HepG2 (cell line): ENCODE data around the gene FGD5. TPM values are rescaled to one million over a fixed set of nuclear protein-coding genes. Genes with fewer than 3 reads are reported as not detected.

Source experiments
- ATAC-seq: fragments of 200-7000 bp; cut with Tn5 transposase; 3 replicates; pipeline ENCODE4 v1.9.1; 2020; ENCODE audit warnings: mild to moderate bottlenecking, moderate library complexity
- BruUV-seq: library from RNA; stranded (reverse); fragments of 400-500 nt; replicated peaks from 2 replicates; lab custom pipeline; 2021; lab: Mats Ljungman, UMichigan
- CTCF ChIA-PET: fragments of 300-600 bp; formaldehyde crosslinking; extraction: SDS; loops from one replicate; lab custom pipeline; 2021; ENCODE audit warnings: low total read pairs, inconsistent platforms, low intra/inter-chr PET ratio; lab: Yijun Ruan, JAX
- POLR2A ChIA-PET: fragments of 350-600 bp; sonication (Branson Sonifier 250); formaldehyde crosslinking; loops from one replicate; lab custom pipeline; 2020; ENCODE audit warnings: antibody characterized with exemption, inconsistent platforms; lab: Yijun Ruan, JAX
- DNase-seq: peaks from one replicate; pipeline ENCODE4 v3.0.0-alpha.2; 2015; ENCODE audit warnings: low spot score
- FAIRE-seq: peaks from 3 replicates; lab custom pipeline; 2011; peaks lifted over from hg19 to GRCh38; lab: Jason Lieb, UNC
- H2AFZ ChIP-seq: one replicate; pipeline ENCODE4 v1.6.1; 2011; ENCODE audit warnings: low read length, inconsistent platforms
- H3K27ac ChIP-seq: fragments of 300-600 bp; 3 replicates; pipeline ENCODE4 v1.8.0; 2011; ENCODE audit warnings: mixed run types, mild to moderate bottlenecking, mixed read lengths, low read length, inconsistent platforms; ENCODE audit not compliant: insufficient read depth; ENCODE audit errors: extremely low read length
- H3K27me3 ChIP-seq, 2 experiments: fragments of 200-600 bp in 1 of 2; 2 replicates in 1 of 2; 3 replicates in 1 of 2; pipeline versions ENCODE4 v1.6.0 to v1.8.0; 2011; ENCODE audit warnings: low read length in 2 of 2, mild to moderate bottlenecking in 2 of 2, moderate library complexity in 2 of 2, inconsistent platforms in 1 of 2; ENCODE audit not compliant: insufficient read depth in 2 of 2, control insufficient read depth in 1 of 2
- H3K36me3 ChIP-seq, 2 experiments: fragments of 200-600 bp in 1 of 2; replicated peaks in 1 of 2; 2 replicates in 1 of 2; 3 replicates in 1 of 2; pipeline versions ENCODE4 v1.5.1 to v1.8.0; 2011; ENCODE audit warnings: low read length in 2 of 2, inconsistent platforms in 1 of 2; ENCODE audit not compliant: insufficient read depth in 2 of 2, control insufficient read depth in 1 of 2
- H3K4me1 ChIP-seq: 2 replicates; pipeline ENCODE4 v1.5.1; 2012; ENCODE audit warnings: low read length, inconsistent platforms; ENCODE audit not compliant: insufficient read depth
- H3K4me2 ChIP-seq: 2 replicates; pipeline ENCODE4 v1.6.0; 2011; ENCODE audit warnings: low read depth, low read length, inconsistent platforms
- H3K4me3 ChIP-seq, 3 experiments: fragments of 200-600 bp in 1 of 3; sonication (generic), shearing (Covaris generic) in 1 of 3; replicated peaks in 1 of 3; 2 replicates each; pipeline ENCODE4 v1.5.1; 2011 to 2016; ENCODE audit warnings: low read length in 3 of 3, inconsistent platforms in 2 of 3, low read depth in 2 of 3, mild to moderate bottlenecking in 2 of 3, control low read depth in 1 of 3, mixed read lengths in 1 of 3; ENCODE audit not compliant: insufficient read depth in 1 of 3
- H3K79me2 ChIP-seq: one replicate; pipeline ENCODE4 v1.6.1; 2011; ENCODE audit warnings: low read length, inconsistent platforms; ENCODE audit not compliant: insufficient read depth
- H3K9ac ChIP-seq: 2 replicates; pipeline ENCODE4 v1.6.0; 2011; ENCODE audit warnings: mild to moderate bottlenecking, low read depth, low read length, inconsistent platforms; ENCODE audit not compliant: insufficient read depth
- H3K9me3 ChIP-seq: 2 replicates; pipeline ENCODE4 v1.5.1; 2012; ENCODE audit warnings: mild to moderate bottlenecking, low read length
- H4K20me1 ChIP-seq: 2 replicates; pipeline ENCODE4 v1.6.0; 2011; ENCODE audit warnings: inconsistent platforms, mild to moderate bottlenecking, low read length, moderate library complexity; ENCODE audit not compliant: insufficient read depth
- ATF7 ChIP-seq, 2 experiments: fragments of 450-650 bp in 1 of 2; sonication (generic) in 1 of 2; formaldehyde crosslinking in 1 of 2; IDR thresholded peaks; 2 replicates each; pipeline versions ENCODE4 v1.4.0 to v1.6.1; 2016 to 2020; ENCODE audit warnings: antibody characterized with exemption in 1 of 2, mild to moderate bottlenecking in 1 of 2, missing genetic modification reagents in 1 of 2
- CEBPG ChIP-seq: IDR thresholded peaks from 2 replicates; pipeline ENCODE4 v1.6.1; 2016
- CREB1 ChIP-seq, 2 experiments: fragments of 450-650 bp in 1 of 2; IDR thresholded peaks; 2 replicates each; pipeline ENCODE4 v1.6.1; 2016 to 2017; ENCODE audit warnings: control low read depth in 1 of 2, mild to moderate bottlenecking in 1 of 2, missing compliant biosample characterization in 1 of 2, missing genetic modification characterization in 1 of 2
- ELF3 ChIP-seq: IDR thresholded peaks from 2 replicates; pipeline ENCODE4 v1.6.1; 2016; ENCODE audit warnings: missing genetic modification reagents, missing compliant biosample characterization
- GABPB1 ChIP-seq: IDR thresholded peaks from 2 replicates; pipeline ENCODE4 v1.6.1; 2016; ENCODE audit warnings: mild to moderate bottlenecking, missing genetic modification reagents, moderate library complexity, missing compliant biosample characterization
- NRL ChIP-seq: sonication (generic); formaldehyde crosslinking; IDR thresholded peaks from 2 replicates; pipeline ENCODE4 v1.5.0; 2020; ENCODE audit warnings: missing genetic modification reagents, mild to moderate bottlenecking, moderate library complexity, borderline replicate concordance
- PCBP2 ChIP-seq: fragments of 200-400 bp; formaldehyde crosslinking; optimal IDR thresholded peaks from 2 replicates; pipeline ENCODE3; 2018; ENCODE audit warnings: low read length, low read depth; ENCODE audit not compliant: poor library complexity, severe bottlenecking
- RCOR2 ChIP-seq: IDR thresholded peaks from 2 replicates; pipeline ENCODE4 v1.6.1; 2016; ENCODE audit warnings: missing biosample characterization, missing genetic modification reagents
- SUZ12 ChIP-seq: fragments of 150-350 bp; IDR thresholded peaks from 2 replicates; pipeline ENCODE4 v1.6.1; 2014; ENCODE audit warnings: low read depth, low read length
- ZBTB1 ChIP-seq: sonication (generic); formaldehyde crosslinking; IDR thresholded peaks from 2 replicates; pipeline ENCODE4 v1.4.0; 2020; ENCODE audit warnings: missing genetic modification reagents, borderline replicate concordance
- ZNF317 ChIP-seq: sonication (generic); formaldehyde crosslinking; IDR thresholded peaks from 2 replicates; pipeline ENCODE4 v1.5.0; 2020; ENCODE audit warnings: mild to moderate bottlenecking, missing genetic modification reagents
- WGBS: methylation state at CpG from one replicate; pipeline ENCODE4 v1.1.6; 2017; ENCODE audit warnings: low lambda C conversion rate; 5-methylcytosine and 5-hydroxymethylcytosine counted together
- in situ Hi-C: cut with HindIII; loops from 2 replicates; pipeline ENCODE4 v1.10.0; 2017; ENCODE audit warnings: low pct_unique_long_range_greater_than_20kb; ENCODE audit not compliant: extremely low pct_ligation_motif_present
- intact Hi-C: fragments of 100-400 bp; cut with micrococcal nuclease; formaldehyde crosslinking; loops from one replicate; pipeline ENCODE4 v1.10.0; 2022; ENCODE audit not compliant: unreplicated experiment
- polyA plus RNA-seq, 8 experiments: library from polyadenylated mRNA; depleted of rRNA in 3 of 8; stranded (reverse) in 7 of 8; unstranded in 1 of 8; fragments of >200 nt; fragmentation: Illumina TruSeq in 4 of 8; extraction: Trizol in 4 of 8; gene quantifications; 2 replicates each; pipeline versions ENCODE4 v1.2.1 to v1.2.3, GENCODE V29; 2011 to 2016; ENCODE audit warnings: low read depth in 4 of 8, missing spikeins in 1 of 8, mixed read lengths in 1 of 8; ENCODE audit not compliant: insufficient read depth in 1 of 8
- total RNA-seq, 5 experiments: library from RNA; depleted of rRNA; stranded (reverse); fragments of >200 nt; fragmentation: Illumina TruSeq; extraction: Trizol; gene quantifications; 2 replicates each; pipeline ENCODE4 v1.2.3, GENCODE V29; 2016; ENCODE audit warnings: low read depth in 1 of 5

Gene FGD5
- total and polyA plus RNA-seq, 2 of the 13 experiments (the other 11 are each of a cell fraction or from before 2014, with no cell fraction given), result 0.17 TPM; not detected in 1

- TF ChIP-seq PCBP2 (no peak), CEBPG (no peak), ZNF317 (CRISPR knock-in tag) (no peak), ELF3 (CRISPR knock-in tag) (no peak), GABPB1 (CRISPR knock-in tag) (no peak), NRL (CRISPR knock-in tag) (no peak), ATF7 (IDR thresholded peaks at IDR 0.05) (peak; percentile 97), ATF7 (CRISPR knock-in tag; IDR thresholded peaks at IDR 0.05) (no peak), SUZ12 (no peak), RCOR2 (CRISPR knock-in tag) (no peak), ZBTB1 (no peak), CREB1 (IDR thresholded peaks at IDR 0.05) (peak; percentile 84), CREB1 (CRISPR knock-in tag; IDR thresholded peaks at IDR 0.05) (no peak)
- H3K9ac ChIP-seq, result no peak overlapping the region
- H3K9me3 ChIP-seq, result no peaks in the 10 kb centered on the region
- no peaks in the 10 kb centered on the region for H3K36me3 ChIP-seq
- no peak overlapping the region for H3K27ac ChIP-seq
- CTCF ChIA-PET, result interaction anchor here (3.8 kb wide), 1 partner anchor 131 kb away, joined by 31 read pairs; no protein-coding TSS in a partner anchor
- H3K4me3 ChIP-seq, result no peak overlapping the region
- H2AFZ ChIP-seq, result no peak overlapping the region
- BruUV-seq, result no TSS peak
- peaks cover 0 to 6% of the 10 kb centered on the region in 2 experiments; a peak in 2 of 5 replicates for H3K27me3 ChIP-seq
- POLR2A ChIA-PET, result no interaction called here
- FAIRE-seq (no peak), ATAC-seq (no peak), DNase-seq (no peak)
- H3K79me2 ChIP-seq, result no peaks in the 10 kb centered on the region
- peaks cover 17% of the 10 kb centered on the region for H3K4me1 ChIP-seq
- H4K20me1 ChIP-seq, result no peaks in the 10 kb centered on the region
- WGBS, result 28% methylated on average over 9 of the region's 10 CpGs
- no peak overlapping the region for H3K4me2 ChIP-seq
- intact Hi-C loops (no loop called here), in situ Hi-C loops (loop anchor here (5.0 kb wide), 1 partner anchor 133 kb away; no protein-coding TSS in a partner anchor)
Observed at GRCh38 chr3:14789640-14790285, 29.0 kb upstream of the FGD5 start.
